Muscle layer of colon (tissue), 2 donors: ENCODE results near the gene HSPA4L.

Source experiments
- H3K27ac ChIP-seq: one replicate; pipeline ENCODE4 v1.7.0; 2013; ENCODE audit warnings: low read depth, mild to moderate bottlenecking, low read length, moderate library complexity
- H3K27me3 ChIP-seq, 2 donors: one replicate each; pipeline ENCODE4 v1.7.0; 2013; ENCODE audit warnings: low read length in 2 of 2, mild to moderate bottlenecking in 2 of 2; ENCODE audit not compliant: insufficient read depth in 2 of 2, control insufficient read depth in 1 of 2
- H3K36me3 ChIP-seq: one replicate; pipeline ENCODE4 v1.7.0; 2013; ENCODE audit warnings: mild to moderate bottlenecking, low read length; ENCODE audit not compliant: insufficient read depth
- H3K4me1 ChIP-seq: one replicate; pipeline ENCODE4 v1.7.0; 2013; ENCODE audit warnings: mild to moderate bottlenecking, low read length; ENCODE audit not compliant: insufficient read depth
- H3K4me3 ChIP-seq, 2 donors: one replicate each; pipeline ENCODE4 v1.7.0; 2013; ENCODE audit warnings: low read length in 2 of 2, low read depth in 1 of 2, mild to moderate bottlenecking in 1 of 2, moderate library complexity in 1 of 2
- H3K9ac ChIP-seq: one replicate; pipeline ENCODE4 v1.7.0; 2013; ENCODE audit warnings: low read length
- H3K9me3 ChIP-seq: one replicate; pipeline ENCODE4 v1.7.0; 2013; ENCODE audit warnings: mild to moderate bottlenecking, low read length
- donor health status: abdominal sarcoma.
- donor health status: Adenocarcinoma of cecum.

HSPA4L gene

DNA sequence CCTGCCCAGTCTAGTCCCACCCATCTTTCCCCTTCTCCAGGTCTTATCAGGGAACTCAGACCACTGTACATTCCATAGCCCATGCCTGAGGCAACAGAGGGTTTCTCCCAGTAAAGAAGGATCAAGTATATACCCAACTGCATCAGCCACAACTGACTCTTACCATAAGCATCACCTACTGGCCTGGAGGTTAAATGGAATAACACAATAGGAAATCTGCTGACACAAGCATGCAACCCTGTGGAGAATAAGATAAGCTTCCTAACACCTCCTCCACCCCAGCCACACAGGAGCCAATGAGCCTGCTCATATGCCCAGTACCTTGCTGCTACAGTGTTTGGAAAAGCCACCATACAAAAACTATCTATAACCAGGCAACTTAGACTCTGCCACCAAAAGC is 63.9 kb downstream of the HSPA4L start:
- H3K36me3 ChIP-seq, result no peaks in the 10 kb centered on the region
- peaks cover 8% of the 10 kb centered on the region for H3K9me3 ChIP-seq
- H3K27ac ChIP-seq, result no peak overlapping the region
- H3K27me3 ChIP-seq, result no peaks in the 10 kb centered on the region
- no peak overlapping the region for H3K4me3 ChIP-seq
- no peak overlapping the region for H3K9ac ChIP-seq
- no peaks in the 10 kb centered on the region for H3K4me1 ChIP-seq

DNA sequence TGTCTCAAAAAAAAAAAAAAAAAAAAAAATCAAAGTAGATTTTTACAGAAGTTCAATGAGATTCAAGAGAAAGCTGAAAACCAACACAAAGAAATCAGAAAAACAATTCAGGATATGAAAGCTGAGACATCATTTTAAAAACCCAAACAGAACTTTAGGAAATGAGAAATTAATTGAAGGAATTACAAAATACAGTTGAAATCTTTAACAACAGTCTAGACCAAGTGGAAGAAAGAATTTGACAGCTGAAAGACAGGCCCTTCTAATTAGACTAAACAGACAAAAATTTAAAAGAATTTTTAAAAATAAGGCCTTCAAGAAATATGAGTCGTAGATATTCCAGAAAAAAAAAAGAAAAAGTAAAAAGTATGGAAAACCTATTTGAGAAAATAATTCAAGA is 64.6 kb downstream of the HSPA4L start:
- no peaks in the 10 kb centered on the region for H3K4me1 ChIP-seq
- H3K4me3 ChIP-seq, result no peak overlapping the region
- H3K27me3 ChIP-seq, result no peaks in the 10 kb centered on the region
- H3K9ac ChIP-seq, result no peak overlapping the region
- H3K9me3 ChIP-seq, result peaks cover 8% of the 10 kb centered on the region
- no peaks in the 10 kb centered on the region for H3K36me3 ChIP-seq
- H3K27ac ChIP-seq, result no peak overlapping the region

DNA sequence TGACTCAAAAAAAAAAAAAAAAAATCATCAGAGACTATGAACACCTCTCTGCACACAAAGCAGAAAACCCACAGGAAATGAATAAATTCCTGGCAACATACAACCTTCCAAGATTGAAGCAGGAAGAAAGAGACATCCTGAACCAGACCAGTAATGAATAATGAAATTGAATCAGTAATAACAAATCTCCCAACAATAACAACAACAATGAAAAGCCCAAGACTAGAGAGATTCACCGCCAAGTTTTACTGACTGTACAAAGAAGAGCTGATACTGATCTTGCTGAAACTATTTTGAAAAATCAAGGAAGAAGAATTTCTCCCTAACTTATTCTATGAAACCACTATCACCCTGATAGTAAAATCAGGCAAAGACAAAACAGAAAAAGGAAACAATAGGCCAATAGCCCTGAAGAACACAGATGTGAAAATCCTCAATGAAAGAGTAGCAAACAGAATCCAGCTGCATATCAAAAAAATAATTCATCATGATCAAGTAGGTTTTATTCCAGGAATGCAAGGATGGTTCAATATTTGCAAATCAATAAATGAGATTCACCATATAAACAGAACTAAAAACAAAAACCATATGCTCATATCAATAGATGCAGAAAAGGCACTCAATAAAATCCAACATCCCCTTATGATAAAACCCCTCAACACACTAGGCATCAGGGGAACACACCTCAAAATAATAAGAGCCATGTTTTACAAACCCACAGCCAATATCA is 67.5 kb downstream of the HSPA4L start:
- H3K9me3 ChIP-seq, result peaks cover 8% of the 10 kb centered on the region
- no peak overlapping the region for H3K27ac ChIP-seq
- no peak overlapping the region for H3K9ac ChIP-seq
- H3K4me1 ChIP-seq, result no peaks in the 10 kb centered on the region
- H3K4me3 ChIP-seq, result no peak overlapping the region
- no peaks in the 10 kb centered on the region for H3K27me3 ChIP-seq
- no peaks in the 10 kb centered on the region for H3K36me3 ChIP-seq

DNA sequence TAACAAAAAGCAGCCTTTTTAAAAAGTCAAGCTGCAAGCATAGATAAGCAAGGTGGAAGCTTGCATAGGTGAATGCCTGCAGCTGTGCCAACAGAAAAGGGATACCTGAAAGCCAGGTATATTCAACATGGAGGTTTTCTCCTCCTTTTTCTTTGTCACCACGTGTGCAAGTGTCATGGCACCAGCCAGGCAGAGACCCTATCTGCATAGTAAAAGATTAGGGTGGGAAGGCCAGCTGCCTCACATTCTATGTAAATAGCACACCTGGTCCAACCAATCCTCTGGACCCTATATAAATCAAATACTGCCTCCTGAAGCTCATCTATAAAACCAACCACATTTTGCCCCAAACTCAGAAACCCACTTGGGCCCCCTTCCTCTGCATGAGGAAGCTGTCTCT is 70.5 kb downstream of the HSPA4L start:
- no peak overlapping the region for H3K9ac ChIP-seq
- peaks cover 4% of the 10 kb centered on the region for H3K9me3 ChIP-seq
- H3K36me3 ChIP-seq, result no peaks in the 10 kb centered on the region
- H3K27ac ChIP-seq, result no peak overlapping the region
- no peaks in the 10 kb centered on the region for H3K4me1 ChIP-seq
- H3K4me3 ChIP-seq, result no peak overlapping the region
- no peaks in the 10 kb centered on the region for H3K27me3 ChIP-seq

DNA sequence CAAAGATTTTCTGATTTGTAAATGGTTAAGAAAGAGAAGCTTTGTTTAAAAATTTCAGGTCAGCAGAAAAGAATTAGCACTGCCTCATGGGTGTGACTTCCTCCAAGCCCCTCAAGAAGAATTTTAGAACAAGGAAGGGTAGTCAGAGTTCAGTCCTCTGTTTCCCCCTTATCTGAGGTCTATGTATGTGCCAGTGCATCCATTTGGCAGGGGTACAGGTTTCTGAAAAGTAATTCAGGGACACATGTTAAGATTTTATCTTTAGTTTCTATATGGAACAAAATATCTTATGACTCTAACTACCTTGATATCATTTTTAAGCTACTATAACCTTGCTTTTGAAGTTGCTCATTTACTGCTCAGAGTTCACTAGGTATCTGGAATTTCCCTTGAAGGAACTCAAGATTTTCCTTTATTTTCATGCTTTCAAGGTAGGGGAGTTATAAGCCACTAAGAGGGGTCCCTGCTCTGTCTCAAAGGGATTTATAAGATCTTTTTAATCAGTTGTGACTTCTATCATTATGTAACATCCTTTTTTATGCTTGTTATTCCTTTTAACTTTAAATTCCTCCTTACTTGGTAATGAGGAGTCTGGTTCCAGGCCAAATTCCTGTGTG is 74.2 kb downstream of the HSPA4L start:
- Histone ChIP-seq H3K4me1 (no peaks in the 10 kb centered on the region), H3K9ac (no peak overlapping the region), H3K27me3 (no peaks in the 10 kb centered on the region), H3K36me3 (no peaks in the 10 kb centered on the region), H3K27ac (no peak overlapping the region), H3K4me3 (no peak overlapping the region), H3K9me3 (no peaks in the 10 kb centered on the region)

DNA sequence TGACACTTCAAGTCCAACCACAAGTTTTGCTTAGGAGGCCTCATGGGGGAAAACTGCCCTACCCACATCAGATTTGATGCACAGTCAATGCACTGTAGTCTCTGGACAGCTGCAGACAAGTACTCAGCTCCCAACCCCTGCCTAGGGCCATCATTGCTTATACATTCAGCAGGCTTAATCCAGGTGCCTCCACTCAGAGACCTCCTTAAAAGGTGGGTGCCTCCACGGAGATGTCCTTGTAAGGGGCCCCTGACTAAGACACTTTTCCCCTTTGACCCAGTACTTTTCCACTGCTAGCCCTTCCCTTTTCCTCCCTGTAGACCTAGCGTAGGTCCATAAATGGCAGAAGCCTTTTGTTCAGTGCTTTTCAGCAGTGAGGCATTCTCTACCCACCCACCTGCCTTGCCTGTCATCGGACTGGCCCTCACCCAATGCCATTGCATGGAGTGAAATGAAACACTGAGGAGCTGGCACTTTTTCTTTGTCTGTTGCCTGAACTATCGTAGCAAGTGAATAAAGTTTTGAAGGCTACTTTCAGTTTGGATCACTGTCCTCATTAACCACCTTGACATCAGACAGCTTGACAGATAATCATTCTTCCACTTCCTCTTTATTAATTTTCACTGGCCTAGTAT is 74.8 kb downstream of the HSPA4L start:
- Histone ChIP-seq H3K9ac (no peak overlapping the region), H3K4me1 (no peaks in the 10 kb centered on the region), H3K27ac (no peak overlapping the region), H3K36me3 (no peaks in the 10 kb centered on the region), H3K27me3 (no peaks in the 10 kb centered on the region), H3K9me3 (no peaks in the 10 kb centered on the region), H3K4me3 (no peak overlapping the region)

DNA sequence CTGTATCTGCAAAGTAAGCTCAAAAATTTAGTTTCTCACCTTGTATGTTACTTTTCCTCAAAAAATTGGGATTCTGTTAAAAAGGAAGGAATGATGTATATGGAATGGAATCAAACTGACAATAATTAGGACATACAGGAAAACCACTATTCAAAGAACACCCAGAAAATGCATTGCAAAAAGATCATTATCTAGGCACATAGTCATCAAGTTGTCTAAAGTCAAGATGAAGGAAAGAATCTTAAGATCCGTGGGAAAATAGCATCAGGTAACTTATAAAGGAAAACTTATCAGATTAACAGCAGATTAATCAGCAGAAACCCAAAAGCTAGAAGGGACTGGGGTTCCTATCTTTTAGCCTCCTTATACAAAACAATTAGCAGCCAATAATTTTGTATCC is 75.5 kb downstream of the HSPA4L start:
- Histone ChIP-seq H3K4me3 (no peak overlapping the region), H3K9ac (no peak overlapping the region), H3K27me3 (no peaks in the 10 kb centered on the region), H3K27ac (no peak overlapping the region), H3K4me1 (no peaks in the 10 kb centered on the region), H3K36me3 (no peaks in the 10 kb centered on the region), H3K9me3 (no peaks in the 10 kb centered on the region)

DNA sequence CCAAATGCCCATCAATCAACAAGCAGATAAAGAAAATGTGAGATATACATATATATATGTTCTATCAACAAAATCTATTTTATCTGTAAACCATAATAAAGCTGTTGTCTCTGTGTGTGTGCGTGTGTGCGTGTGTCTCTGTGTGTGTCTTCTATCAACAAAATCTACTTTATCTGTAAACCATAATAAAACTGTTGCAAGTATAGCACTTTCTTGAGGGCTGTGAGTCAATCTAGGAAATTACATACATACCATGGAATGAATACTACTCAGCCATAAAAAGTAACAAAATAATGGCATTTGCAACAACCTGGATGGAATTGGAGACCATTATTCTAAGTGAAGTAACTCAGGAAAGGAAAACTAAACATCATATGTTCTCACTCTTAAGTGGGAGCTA is 86.1 kb downstream of the HSPA4L start:
- Histone ChIP-seq H3K4me3 (no peak overlapping the region), H3K36me3 (no peaks in the 10 kb centered on the region), H3K27ac (no peak overlapping the region), H3K9me3 (no peaks in the 10 kb centered on the region), H3K27me3 (no peaks in the 10 kb centered on the region), H3K4me1 (no peaks in the 10 kb centered on the region), H3K9ac (no peak overlapping the region)

DNA sequence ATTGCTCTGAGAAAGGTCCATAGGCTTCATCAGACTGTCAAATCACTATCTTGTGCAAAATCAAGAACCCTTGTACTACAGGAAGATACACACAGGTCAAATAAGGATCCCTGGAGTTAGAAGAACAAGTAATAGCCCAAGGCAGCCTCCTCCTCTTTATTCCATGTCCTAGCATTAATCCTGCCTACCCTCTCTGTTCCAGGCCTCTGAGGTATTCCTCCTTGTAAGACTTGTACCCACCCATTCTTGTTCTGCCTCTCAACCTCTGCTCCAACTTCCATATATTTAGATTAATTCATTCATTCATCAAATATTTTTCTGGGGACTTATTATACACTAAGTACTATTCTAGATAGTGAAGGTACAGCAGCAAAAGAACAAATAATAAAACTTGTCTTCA is 88.2 kb downstream of the HSPA4L start:
- no peaks in the 10 kb centered on the region for H3K4me1 ChIP-seq
- no peak overlapping the region for H3K27ac ChIP-seq
- no peaks in the 10 kb centered on the region for H3K36me3 ChIP-seq
- H3K9ac ChIP-seq, result no peak overlapping the region
- H3K9me3 ChIP-seq, result no peaks in the 10 kb centered on the region
- H3K27me3 ChIP-seq, result no peaks in the 10 kb centered on the region
- no peak overlapping the region for H3K4me3 ChIP-seq

DNA sequence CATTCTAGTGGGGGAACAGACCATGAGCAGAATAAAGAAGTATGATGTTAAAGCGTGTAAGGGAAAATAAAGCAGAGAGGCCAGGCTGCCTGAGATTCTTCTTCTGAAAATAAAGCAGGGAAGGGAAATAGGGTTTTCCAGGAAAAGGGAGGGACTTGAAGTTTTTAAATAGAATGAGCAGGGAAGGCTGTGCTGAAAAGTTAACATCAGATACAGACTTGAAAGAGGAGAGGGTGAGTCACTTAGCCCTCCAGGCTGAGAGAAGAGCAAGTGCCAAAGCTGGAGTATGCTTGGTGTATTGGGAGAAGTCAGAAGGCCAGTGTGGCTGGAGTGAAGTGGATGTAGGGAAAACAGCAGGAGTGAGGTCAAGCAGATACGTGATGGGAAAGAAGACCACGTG is 88.6 kb downstream of the HSPA4L start:
- Histone ChIP-seq H3K4me1 (no peaks in the 10 kb centered on the region), H3K27ac (no peak overlapping the region), H3K27me3 (no peaks in the 10 kb centered on the region), H3K4me3 (no peak overlapping the region), H3K9me3 (no peaks in the 10 kb centered on the region), H3K36me3 (no peaks in the 10 kb centered on the region), H3K9ac (no peak overlapping the region)

DNA sequence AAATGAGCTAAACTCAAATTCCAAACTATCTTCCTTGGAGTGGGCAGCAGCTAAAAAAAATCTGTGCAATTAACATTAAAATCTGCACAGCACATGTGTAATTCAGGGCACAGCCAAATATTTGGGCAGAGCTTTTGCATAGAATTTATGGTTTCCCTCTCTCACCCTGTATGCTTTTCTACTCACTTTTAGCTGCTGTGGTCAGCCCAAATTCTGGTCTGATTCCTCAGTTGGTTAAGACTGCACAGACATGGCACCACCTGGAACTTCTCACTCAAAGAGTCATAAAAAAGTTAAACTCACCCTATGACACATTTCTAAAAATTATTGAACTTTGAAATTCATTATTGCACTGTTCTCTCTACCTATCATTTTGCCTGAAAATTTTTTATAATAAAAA is 93.7 kb downstream of the HSPA4L start:
- Histone ChIP-seq H3K4me1 (no peaks in the 10 kb centered on the region), H3K9me3 (no peaks in the 10 kb centered on the region)

More for the DNA sequence above, 93.7 kb downstream of the HSPA4L start:
- H3K36me3 ChIP-seq, result no peaks in the 10 kb centered on the region
- H3K27me3 ChIP-seq, result no peaks in the 10 kb centered on the region
- no peak overlapping the region for H3K4me3 ChIP-seq
- H3K27ac ChIP-seq, result no peak overlapping the region
- no peak overlapping the region for H3K9ac ChIP-seq
